HS-5 (cell line): ENCODE results near the gene ZNF273.

Experiments used
- DNase-seq: peaks from one replicate; pipeline ENCODE4 v3.0.0-alpha.2; 2012; ENCODE audit warnings: low read depth

ZNF273 gene

GRCh38 chr7:64876792-64877713 is 26.0 kb upstream of the ZNF273 start:
- no peak for DNase-seq

DNA sequence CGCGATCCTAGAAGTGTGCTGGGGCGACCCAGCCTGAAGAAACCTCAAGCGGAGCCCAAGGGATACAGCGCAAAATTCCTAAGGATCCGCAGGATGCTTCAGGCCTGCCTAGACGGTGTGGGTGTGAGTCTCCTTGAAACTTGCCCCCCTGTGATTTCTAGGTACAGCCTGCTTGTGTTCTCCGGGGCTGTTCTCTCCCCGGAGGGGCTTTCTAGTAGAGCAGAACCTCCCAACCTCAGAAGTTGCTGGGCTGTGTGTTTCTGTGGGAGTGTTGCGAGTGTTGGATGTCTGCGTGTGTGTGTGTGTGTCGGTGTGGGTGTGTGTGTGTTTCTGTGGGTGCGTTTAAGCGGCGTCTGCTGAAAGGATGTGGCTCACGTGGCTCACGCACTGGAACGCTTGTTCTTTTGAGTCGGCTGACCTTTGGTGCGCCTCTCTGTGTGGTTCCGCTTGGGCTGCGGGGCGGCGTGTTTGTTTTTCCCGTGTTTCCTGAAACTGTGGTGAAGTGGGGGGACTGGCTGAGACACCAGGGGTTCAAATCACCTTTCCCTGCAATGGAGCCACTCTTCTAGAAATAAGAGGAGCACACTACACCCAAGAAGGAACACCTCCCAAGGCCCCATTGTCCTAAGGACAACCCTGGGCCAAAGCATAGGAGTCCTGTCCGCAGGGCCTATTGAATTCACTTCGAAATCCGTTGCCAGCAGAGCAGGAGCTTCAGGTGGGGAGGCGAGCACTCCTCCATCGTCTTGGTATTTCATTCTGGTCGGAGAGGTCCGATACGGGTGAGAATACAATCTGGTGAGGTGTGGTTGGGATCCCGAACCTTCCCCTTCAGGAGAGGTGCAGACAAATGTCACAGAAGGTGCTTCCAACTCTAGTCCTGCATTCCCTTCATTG is 25.1 kb upstream of the ZNF273 start:
- DNase-seq: no peak

GRCh38 chr7:64878684-64879083 is 24.4 kb upstream of the ZNF273 start:
- no peak for DNase-seq

GRCh38 chr7:64879086-64879730 is 23.9 kb upstream of the ZNF273 start:
- no peak for DNase-seq

DNA sequence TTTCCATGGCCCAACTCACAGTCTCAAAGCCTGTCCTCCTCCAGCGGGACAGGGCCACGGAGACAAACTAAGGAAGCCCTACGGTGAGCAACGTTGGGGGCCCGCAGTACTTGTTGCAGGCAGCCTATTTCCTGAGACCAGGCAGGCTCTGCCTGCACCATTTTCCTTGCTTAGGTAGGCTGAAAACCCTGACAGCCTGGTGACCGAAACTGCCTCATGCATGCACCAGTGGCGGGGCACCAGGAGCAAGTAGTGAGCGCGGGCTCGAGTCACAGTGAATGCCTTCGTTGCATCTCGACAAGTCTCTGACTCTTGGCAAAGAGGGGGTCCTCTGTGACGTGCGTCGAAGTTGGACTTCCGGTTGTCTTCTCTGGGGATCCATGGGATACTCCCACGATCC is 23.3 kb upstream of the ZNF273 start:
- no peak for DNase-seq

DNA sequence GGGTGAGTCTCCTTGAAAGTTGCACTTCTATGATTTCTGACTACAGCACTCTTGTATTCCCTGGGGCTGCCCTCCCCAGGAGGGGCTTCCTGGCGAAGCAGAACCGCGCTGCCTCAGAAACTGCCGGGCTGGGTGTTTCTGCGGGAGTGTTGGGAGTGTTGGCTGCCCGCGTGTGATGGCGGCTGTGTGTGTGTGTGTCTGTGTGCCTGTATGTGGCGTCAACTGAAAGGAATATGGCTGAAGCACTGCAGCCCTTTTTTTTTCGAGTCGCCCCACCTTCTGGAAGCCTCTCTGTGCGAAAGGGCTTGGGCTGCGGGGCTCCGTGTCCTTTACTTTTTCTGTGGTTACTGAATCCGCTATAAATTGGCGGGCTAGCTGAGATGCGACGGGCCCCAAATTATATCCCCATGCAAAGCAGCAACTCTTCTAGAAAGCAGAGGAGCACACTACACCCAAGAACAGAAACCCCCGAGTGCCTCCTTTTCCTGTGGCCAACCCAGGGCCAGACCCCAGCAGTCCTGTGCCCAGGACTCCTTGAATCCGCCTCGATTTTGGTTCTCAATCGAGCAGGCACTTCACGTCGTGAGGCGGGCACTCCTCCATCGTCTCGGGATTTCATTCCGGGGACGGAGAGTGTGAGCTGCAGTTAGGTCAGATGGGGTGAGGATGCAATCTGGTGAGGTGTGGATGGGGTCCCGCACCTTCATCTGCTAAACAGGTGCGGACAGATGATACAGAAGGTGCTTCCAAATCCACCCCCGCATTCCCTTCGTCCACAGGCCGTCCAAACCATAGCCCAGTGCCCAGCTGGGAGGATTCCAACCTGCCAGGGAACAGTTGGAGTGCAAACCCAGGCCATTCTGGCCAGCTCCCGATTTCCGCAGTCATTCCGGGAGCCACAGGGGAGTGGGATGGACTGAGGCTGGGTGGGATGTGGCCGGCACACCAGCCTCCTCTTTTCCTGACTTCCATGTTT is 22.5 kb upstream of the ZNF273 start:
- DNase-seq: no peak

- no peak for DNase-seq
These were observed 21.4 kb upstream of the ZNF273 start for GRCh38 chr7:64881461-64882287.

GRCh38 chr7:64882341-64883112 is 20.5 kb upstream of the ZNF273 start:
- no peak for DNase-seq

DNA sequence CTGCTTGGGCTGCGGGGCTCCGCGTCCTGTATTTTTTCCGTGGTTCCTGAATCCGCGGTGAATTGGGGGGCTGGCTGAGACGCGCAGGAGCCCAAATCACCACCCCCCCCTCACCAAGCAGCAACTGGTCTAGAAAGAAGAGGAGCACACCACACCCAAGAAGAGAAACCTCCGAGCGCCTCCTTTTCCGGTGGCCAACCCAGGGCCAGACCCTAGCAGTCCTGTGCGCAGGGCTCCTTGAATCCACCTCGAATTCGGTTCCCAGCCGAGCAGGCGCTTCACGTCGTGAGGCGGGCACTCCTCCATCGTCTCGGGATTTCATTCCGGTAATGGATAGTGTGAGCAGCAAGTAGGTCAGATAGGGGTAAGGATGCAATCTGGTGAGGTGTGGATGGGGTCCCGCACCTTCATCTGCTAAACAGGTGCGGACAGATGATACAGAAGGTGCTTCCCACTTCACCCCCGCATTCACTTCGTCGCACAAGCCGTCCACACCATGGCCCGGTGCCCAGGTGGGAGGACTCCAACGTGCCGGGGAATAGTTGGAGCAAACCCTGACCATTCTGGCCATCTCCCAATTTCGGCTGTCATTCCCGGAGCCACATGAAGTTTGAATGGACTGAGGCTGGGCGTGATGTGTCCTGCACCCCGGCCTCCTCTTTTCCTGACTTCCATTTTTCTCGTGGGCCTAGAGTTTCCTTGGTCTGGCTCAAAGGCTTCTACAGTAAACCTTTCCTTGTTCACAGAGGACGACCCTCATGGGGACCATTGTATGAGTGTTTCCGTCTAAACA is 19.8 kb upstream of the ZNF273 start:
- no peak for DNase-seq

GRCh38 chr7:64884085-64884912 is 18.8 kb upstream of the ZNF273 start:
- no peak for DNase-seq

DNA sequence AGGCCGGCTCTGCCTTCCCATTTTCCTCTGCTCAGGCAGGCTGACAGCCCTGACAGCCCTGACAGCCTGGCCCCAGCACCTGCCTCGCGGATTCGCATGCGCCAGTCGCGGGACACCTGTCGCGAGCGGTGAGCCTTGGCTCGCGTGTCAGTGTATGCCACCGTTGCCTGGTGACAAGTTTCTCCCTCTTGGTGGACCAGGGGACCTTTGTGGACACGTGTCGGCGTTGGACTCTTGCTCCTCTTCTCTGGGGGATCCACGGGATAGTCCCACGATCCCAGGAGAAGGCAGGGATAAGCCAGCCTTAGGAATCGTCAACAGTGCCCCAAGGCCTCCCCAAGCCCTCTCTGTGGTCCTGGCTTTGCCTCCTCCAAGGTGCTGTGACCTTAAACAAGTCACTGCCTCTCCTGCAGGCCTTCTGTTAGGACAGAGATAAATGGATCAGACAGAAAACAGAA is 18.1 kb upstream of the ZNF273 start:
- DNase-seq: no peak

DNA sequence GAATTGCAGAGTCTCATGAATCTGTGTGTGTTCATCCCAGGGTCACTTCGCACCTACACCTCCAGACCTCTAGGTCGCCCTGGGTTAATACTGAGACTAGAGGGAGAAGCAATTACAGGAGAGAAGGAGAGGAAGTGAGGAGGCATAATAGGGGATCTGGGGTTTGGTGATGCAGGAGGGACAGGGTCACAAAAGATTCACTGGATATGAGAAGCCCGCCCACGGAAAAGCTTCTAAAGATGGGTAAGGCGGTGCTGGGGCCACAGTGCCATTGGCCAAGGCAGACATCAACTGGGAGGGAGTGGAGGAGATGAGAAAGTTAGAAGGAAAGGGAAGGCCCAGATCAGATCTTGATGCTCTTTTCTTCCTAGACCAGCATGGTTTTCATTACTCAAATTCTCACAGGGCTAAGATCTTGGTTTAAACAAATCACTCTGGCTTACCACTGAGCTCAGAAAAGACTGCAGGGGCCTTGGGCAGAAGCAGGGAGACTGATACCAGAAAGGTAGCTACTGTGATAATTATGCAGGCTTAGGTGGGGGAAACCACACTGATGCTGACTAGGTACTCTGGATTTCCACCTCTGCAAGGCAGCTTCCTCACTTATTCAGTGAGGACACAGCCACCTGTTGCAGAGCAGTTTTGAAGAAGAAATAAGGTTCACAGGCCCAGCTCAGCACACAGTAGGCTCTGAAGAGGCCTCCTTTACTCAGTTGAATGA is 17.4 kb upstream of the ZNF273 start:
- no peak for DNase-seq

GRCh38 chr7:64886956-64887545 is 16.0 kb upstream of the ZNF273 start:
- DNase-seq: no peak

DNA sequence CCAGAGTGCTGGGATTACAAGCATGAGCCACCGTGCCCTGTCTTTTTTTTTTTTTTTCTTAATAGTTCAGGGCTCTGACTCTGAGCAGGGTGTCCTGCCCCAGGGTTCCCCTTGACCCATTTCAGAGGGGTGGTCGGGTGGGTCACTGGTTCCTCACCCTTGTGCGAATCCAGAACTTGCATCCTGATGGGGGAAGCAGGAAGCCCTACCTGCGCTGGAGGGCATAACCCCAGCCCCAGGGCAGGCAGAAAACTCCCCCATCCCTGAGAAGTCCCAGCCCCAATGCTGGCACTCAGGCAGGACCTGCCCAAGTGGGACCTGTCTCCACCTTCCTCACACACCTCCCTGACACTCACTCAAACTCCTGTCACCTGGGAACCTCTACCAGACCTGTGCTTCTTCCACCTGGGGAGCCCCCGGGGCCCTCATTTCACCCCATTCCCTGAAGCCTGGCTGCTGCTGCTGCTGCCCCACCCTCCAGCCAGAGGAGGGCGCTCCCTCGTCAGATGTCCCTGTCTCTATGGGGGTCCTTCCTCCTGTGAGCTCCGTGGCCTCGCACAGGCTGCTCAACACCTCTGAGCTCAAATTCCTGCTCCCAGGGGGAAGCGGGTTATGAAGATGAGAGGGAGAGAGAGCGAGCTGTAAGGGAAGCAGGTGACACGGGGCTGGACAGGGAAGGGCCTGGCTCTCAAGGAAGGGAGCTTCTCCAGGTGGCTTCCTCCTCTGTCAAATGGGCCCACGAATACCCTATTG is 15.1 kb upstream of the ZNF273 start:
- DNase-seq: no peak

DNA sequence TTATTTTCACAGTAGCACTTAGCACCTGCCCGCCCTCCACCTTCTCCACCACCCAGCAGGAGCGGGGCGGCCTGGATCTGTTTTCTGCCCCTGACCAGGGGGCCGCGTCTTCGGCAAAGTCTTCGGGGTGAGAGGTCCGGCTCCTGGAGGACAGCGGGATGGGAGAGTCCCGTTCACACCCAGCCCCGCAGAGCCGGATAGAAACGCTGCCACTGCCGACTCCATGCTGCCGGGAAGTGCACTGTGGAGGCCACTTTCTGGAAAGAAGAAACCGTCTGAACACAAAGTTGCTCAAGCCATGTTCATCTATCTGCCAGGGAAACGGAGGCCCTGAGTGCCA is 14.5 kb upstream of the ZNF273 start:
- DNase-seq: no peak
